MCF 10A (cell line): ENCODE results near the gene FGL2. TPM values are rescaled to one million over a fixed set of nuclear protein-coding genes. Genes with fewer than 3 reads are reported as not detected.

Experiments
- BruUV-seq: library from RNA; stranded (reverse); fragments of 400-500 nt; replicated peaks from 2 replicates; lab custom pipeline; 2021; lab: Mats Ljungman, UMichigan
- CTCF ChIA-PET: fragments of 300-600 bp; sonication (Branson Sonifier 250); formaldehyde crosslinking; extraction: SDS; loops from one replicate; lab custom pipeline; 2021; ENCODE audit warnings: antibody characterized with exemption, inconsistent platforms; lab: Yijun Ruan, JAX
- POLR2A ChIA-PET: fragments of 300-600, 350-650 bp; sonication (Branson Sonifier 250); formaldehyde crosslinking; extraction: SDS; loops from one replicate; lab custom pipeline; 2020; ENCODE audit warnings: antibody characterized with exemption, inconsistent platforms; lab: Yijun Ruan, JAX
- DNase-seq: peaks from one replicate; pipeline ENCODE4 v3.0.0-alpha.2; 2018; ENCODE audit not compliant: unreplicated experiment
- H3K27ac Mint-ChIP-seq: one replicate; pipeline ENCODE4 v1.8.0; 2022; ENCODE audit warnings: mild to moderate bottlenecking, low read depth, mixed read lengths; ENCODE audit not compliant: unreplicated experiment
- H3K27me3 Mint-ChIP-seq: one replicate; pipeline ENCODE4 v1.8.0; 2022; ENCODE audit warnings: mixed read lengths; ENCODE audit not compliant: insufficient read depth, unreplicated experiment
- H3K36me3 Mint-ChIP-seq: one replicate; pipeline ENCODE4 v1.8.0; 2022; ENCODE audit warnings: mild to moderate bottlenecking, moderate library complexity, mixed read lengths; ENCODE audit not compliant: insufficient read depth, unreplicated experiment
- H3K4me1 Mint-ChIP-seq: one replicate; pipeline ENCODE4 v1.8.0; 2022; ENCODE audit warnings: mixed read lengths; ENCODE audit not compliant: insufficient read depth, unreplicated experiment
- H3K4me3 Mint-ChIP-seq: one replicate; pipeline ENCODE4 v1.8.0; 2022; ENCODE audit warnings: mild to moderate bottlenecking, moderate library complexity, mixed read lengths; ENCODE audit not compliant: unreplicated experiment
- H3K9me3 Mint-ChIP-seq: one replicate; pipeline ENCODE4 v1.8.0; 2022; ENCODE audit warnings: mixed read lengths; ENCODE audit not compliant: unreplicated experiment
- intact Hi-C: fragments of 100-400 bp; cut with micrococcal nuclease; formaldehyde crosslinking; loops from 2 replicates; pipeline ENCODE4 v1.14.1; 2022
- total RNA-seq: library from RNA; stranded (reverse); gene quantifications from 2 replicates; pipeline ENCODE4 v1.2.3, GENCODE V29; 2022
- TF ChIP-seq, protein P1 (sequence below): fragments of 200-600 bp; IDR thresholded peaks from one replicate; pipeline ENCODE4 v1.8.0; 2022; ENCODE audit warnings: antibody characterized with exemption, mild to moderate bottlenecking; ENCODE audit not compliant: unreplicated experiment

FGL2 gene
- total RNA-seq, 1 experiment from 2014 or later: not detected

- TF ChIP-seq, protein P1, sequence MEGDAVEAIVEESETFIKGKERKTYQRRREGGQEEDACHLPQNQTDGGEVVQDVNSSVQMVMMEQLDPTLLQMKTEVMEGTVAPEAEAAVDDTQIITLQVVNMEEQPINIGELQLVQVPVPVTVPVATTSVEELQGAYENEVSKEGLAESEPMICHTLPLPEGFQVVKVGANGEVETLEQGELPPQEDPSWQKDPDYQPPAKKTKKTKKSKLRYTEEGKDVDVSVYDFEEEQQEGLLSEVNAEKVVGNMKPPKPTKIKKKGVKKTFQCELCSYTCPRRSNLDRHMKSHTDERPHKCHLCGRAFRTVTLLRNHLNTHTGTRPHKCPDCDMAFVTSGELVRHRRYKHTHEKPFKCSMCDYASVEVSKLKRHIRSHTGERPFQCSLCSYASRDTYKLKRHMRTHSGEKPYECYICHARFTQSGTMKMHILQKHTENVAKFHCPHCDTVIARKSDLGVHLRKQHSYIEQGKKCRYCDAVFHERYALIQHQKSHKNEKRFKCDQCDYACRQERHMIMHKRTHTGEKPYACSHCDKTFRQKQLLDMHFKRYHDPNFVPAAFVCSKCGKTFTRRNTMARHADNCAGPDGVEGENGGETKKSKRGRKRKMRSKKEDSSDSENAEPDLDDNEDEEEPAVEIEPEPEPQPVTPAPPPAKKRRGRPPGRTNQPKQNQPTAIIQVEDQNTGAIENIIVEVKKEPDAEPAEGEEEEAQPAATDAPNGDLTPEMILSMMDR: no peak
- intact Hi-C loops: no loop called here
- Mint-ChIP-seq H3K36me3 (no peaks in the 10 kb centered on the region), H3K9me3 (no peaks in the 10 kb centered on the region), H3K27ac (no peak overlapping the region), H3K4me1 (no peaks in the 10 kb centered on the region), H3K4me3 (no peak overlapping the region), H3K27me3 (no peaks in the 10 kb centered on the region)
- ChIA-PET CTCF (interaction anchor here (1.6 kb wide), 1 partner anchor 32 kb away, joined by 3 read pairs; no protein-coding TSS in a partner anchor), POLR2A (interaction anchor here (0.9 kb wide), 1 partner anchor 13 kb away, joined by 3 read pairs; no protein-coding TSS in a partner anchor)
- BruUV-seq: no TSS peak
- no peak for DNase-seq
These were observed 16.7 kb upstream of the FGL2 start for GRCh38 chr7:77216181-77216845.

DNA sequence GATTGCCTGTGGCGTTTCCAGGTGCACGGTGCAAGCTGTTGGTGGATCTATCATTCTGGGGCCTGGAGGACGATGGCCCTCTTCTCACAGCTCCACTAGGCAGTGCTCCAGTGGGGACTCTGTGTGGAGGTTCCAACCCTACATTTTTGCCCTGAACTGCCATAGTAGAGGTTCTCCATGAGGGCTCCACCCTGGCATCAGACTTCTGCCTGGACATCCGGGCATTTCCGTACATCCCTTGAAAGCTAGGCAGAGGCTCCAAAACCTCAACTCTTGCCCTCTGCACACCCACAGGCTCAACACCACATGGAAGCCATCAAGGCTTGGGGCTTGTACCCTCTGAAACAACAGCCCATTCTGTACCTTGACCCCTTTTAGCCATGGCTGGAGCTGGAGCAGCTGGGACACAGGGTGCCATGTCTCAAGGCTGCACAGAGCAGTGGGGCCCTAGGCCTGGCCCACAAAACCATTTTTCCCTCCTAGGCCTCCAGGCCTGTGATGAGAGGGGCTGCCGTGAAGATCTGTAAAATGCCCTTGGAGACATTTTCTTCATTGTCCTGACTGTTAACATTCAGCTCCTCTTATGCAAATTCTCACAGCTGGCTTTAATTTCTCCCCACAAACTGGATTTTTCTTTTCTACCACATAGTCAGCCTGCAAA, 10.0 kb upstream of the FGL2 start:
- POLR2A ChIA-PET: no interaction called here
- no TSS peak for BruUV-seq
- Mint-ChIP-seq H3K9me3 (peaks cover 7% of the 10 kb centered on the region), H3K4me1 (no peaks in the 10 kb centered on the region), H3K36me3 (no peaks in the 10 kb centered on the region), H3K27me3 (no peaks in the 10 kb centered on the region), H3K4me3 (no peak overlapping the region), H3K27ac (no peak overlapping the region)
- TF ChIP-seq, protein P1: no peak
- no peak for DNase-seq
- CTCF ChIA-PET: interaction anchor here (1.7 kb wide), 1 partner anchor 37 kb away, joined by 7 read pairs; no protein-coding TSS in a partner anchor
- intact Hi-C loops: no loop called here

- Mint-ChIP-seq H3K27me3 (no peaks in the 10 kb centered on the region), H3K36me3 (no peaks in the 10 kb centered on the region), H3K4me1 (no peaks in the 10 kb centered on the region), H3K27ac (no peak overlapping the region), H3K4me3 (no peak overlapping the region), H3K9me3 (peaks cover 7% of the 10 kb centered on the region)
- CTCF ChIA-PET: interaction anchor here (1.7 kb wide), 1 partner anchor 39 kb away, joined by 7 read pairs; no protein-coding TSS in a partner anchor
- TF ChIP-seq, protein P1: no peak
- no TSS peak for BruUV-seq
- POLR2A ChIA-PET: no interaction called here
- DNase-seq: no peak
- intact Hi-C loops: no loop called here
These were observed 8.8 kb upstream of the FGL2 start for GRCh38 chr7:77208416-77208815.

DNA sequence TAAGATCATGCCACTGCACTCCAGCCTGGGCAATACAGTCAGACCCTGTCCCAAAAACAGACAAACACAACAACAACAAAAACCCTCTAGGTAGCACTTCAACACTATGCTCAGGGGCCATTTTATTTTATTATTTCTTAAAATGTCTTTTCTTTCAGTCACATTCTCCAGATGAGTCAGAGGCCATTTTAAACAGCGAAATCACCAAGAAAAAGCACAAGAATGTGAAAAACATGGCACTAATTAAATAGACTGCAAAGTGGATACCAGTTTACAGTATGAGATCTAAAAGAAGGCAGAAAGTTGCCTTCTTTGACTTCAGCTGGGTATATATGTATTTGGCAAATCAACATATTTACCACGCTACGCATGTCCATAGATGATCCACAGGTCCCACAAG, 6.1 kb upstream of the FGL2 start:
- intact Hi-C loops: no loop called here
- H3K4me3 Mint-ChIP-seq: no peak overlapping the region
- CTCF ChIA-PET: no interaction called here
- H3K9me3 Mint-ChIP-seq: peaks cover 7% of the 10 kb centered on the region
- POLR2A ChIA-PET: no interaction called here
- no peaks in the 10 kb centered on the region for H3K27me3 Mint-ChIP-seq
- H3K4me1 Mint-ChIP-seq: no peaks in the 10 kb centered on the region
- no peaks in the 10 kb centered on the region for H3K36me3 Mint-ChIP-seq
- TF ChIP-seq, protein P1: no peak
- no peak for DNase-seq
- H3K27ac Mint-ChIP-seq: no peak overlapping the region
- BruUV-seq: no TSS peak
